Suprapubic skin (tissue), 3 donors: ENCODE data around the gene CDH16.
A peak's percentile ranks its signal among the peaks of the same experiment; 100 is the strongest.

Source experiments
- CTCF ChIP-seq, 2 donors: fragments of 200-600 bp in 1 of 2; fragments of 450-650 bp in 1 of 2; sonication (generic) in 1 of 2; IDR thresholded peaks; one replicate each; pipeline ENCODE4 v1.5.1; 2016 to 2019; ENCODE audit warnings: antibody characterized with exemption in 2 of 2, mild to moderate bottlenecking in 1 of 2, moderate library complexity in 1 of 2
- EP300 ChIP-seq: sonication (generic); formaldehyde crosslinking; IDR thresholded peaks from one replicate; pipeline ENCODE4 v1.6.1; 2017; ENCODE audit warnings: antibody characterized with exemption
- POLR2A ChIP-seq, 2 donors: fragments of 450-650 bp; IDR thresholded peaks; one replicate each; pipeline ENCODE4 v1.6.1; 2017; ENCODE audit warnings: antibody characterized with exemption in 2 of 2, mild to moderate bottlenecking in 2 of 2, moderate library complexity in 2 of 2

- TF ChIP-seq CTCF (IDR thresholded peaks at IDR 0.05) (peak; percentile 27 to 67), POLR2A (IDR thresholded peaks at IDR 0.05) (no peak), EP300 (no peak)
These were observed 23.6 kb downstream of the CDH16 start for GRCh38 chr16:66894948-66895688.
